AG04450 (cell line): Measurements from ENCODE around the gene CFAP58. TPM values are rescaled to one million over a fixed set of nuclear protein-coding genes. Genes with fewer than 3 reads are reported as not detected.

Source experiments
- CTCF ChIA-PET: fragments of 300-600, 350-600 bp; formaldehyde crosslinking; extraction: SDS; loops from one replicate; lab custom pipeline; 2022; ENCODE audit warnings: antibody characterized with exemption, inconsistent platforms; lab: Charles Lee
- POLR2A ChIA-PET: fragments of 350-600 bp; formaldehyde crosslinking; extraction: SDS; loops from one replicate; lab custom pipeline; 2021; ENCODE audit warnings: antibody characterized with exemption, inconsistent platforms; lab: Yijun Ruan, JAX
- DNase-seq: peaks from one replicate; pipeline ENCODE4 v3.0.0-alpha.2; 2011; ENCODE audit warnings: low read depth, low spot score
- H3K27ac ChIP-seq: one replicate; pipeline ENCODE4 v1.5.1; 2012; ENCODE audit warnings: low read depth, low read length, control low read depth
- H3K27me3 ChIP-seq: one replicate; pipeline ENCODE4 v1.6.0; 2012; ENCODE audit warnings: low read length; ENCODE audit not compliant: control insufficient read depth, insufficient read depth
- H3K4me3 ChIP-seq: 2 replicates; pipeline ENCODE4 v1.5.1; 2011; ENCODE audit warnings: mild to moderate bottlenecking, low read depth, low read length, control low read depth
- H3K9me3 ChIP-seq: 2 replicates; pipeline ENCODE4 v1.5.1; 2012; ENCODE audit warnings: low read length; ENCODE audit not compliant: control insufficient read depth, insufficient read depth
- CTCF ChIP-seq: IDR thresholded peaks from 2 replicates; pipeline ENCODE4 v1.5.1; 2011; ENCODE audit warnings: low read depth, low read length, control low read depth, inconsistent platforms
- polyA plus RNA-seq: library from polyadenylated mRNA; depleted of rRNA; stranded (reverse); fragments of >200 nt; gene quantifications from 2 replicates; pipeline ENCODE4 v1.2.3, GENCODE V29; 2011

CFAP58 gene
- polyA plus RNA-seq, 1 experiment = 0.51 TPM

- ChIA-PET CTCF (no interaction called here), POLR2A (no interaction called here)
- Histone ChIP-seq H3K27ac (no peak overlapping the region), H3K27me3 (no peaks in the 10 kb centered on the region), H3K9me3 (no peaks in the 10 kb centered on the region), H3K4me3 (no peak overlapping the region)
- DNase-seq = no peak
- no peak for TF ChIP-seq CTCF
Measured at GRCh38 chr10:104359811-104360210, 6.2 kb downstream of the CFAP58 start.

DNA sequence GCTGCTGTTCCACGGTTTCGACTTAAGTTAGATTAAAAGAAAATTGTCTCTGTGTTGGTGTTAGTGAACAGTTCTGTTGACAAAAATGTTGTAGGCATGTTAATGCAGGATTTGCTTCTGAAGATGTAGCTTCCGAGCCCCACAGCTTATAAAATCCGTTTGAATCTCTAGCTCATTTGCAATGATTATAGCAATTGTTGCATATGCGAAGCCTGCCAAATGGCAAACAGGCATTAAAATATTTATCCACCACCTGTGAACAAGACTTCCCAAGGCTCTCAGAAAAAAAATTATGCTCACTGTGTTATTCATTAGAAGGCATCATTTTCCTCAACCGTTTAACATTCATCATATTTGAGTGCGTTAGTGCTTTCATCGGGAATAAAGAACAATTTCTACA, 14.3 kb downstream of the CFAP58 start:
- CTCF ChIA-PET = interaction anchor here (1.8 to 2.9 kb wide), 2 partner anchors 14 to 76 kb away, joined by 5 to 17 read pairs; partner anchors contain the start of gene CFAP58
- no peak for TF ChIP-seq CTCF
- Histone ChIP-seq H3K4me3 (no peak overlapping the region), H3K27me3 (peaks cover 3% of the 10 kb centered on the region), H3K27ac (no peak overlapping the region), H3K9me3 (no peaks in the 10 kb centered on the region)
- POLR2A ChIA-PET = no interaction called here
- DNase-seq = no peak

GRCh38 chr10:104368381-104368780, 14.7 kb downstream of the CFAP58 start:
- ChIA-PET POLR2A (no interaction called here), CTCF (interaction anchor here (0.6 to 2.9 kb wide), 3 partner anchors 15 to 111 kb away, joined by 3 to 17 read pairs (median 5); partner anchors contain the start of gene CFAP58)
- Histone ChIP-seq H3K27ac (no peak overlapping the region), H3K27me3 (peaks cover 3% of the 10 kb centered on the region), H3K9me3 (no peaks in the 10 kb centered on the region), H3K4me3 (no peak overlapping the region)
- TF ChIP-seq CTCF = no peak
- DNase-seq = no peak

DNA sequence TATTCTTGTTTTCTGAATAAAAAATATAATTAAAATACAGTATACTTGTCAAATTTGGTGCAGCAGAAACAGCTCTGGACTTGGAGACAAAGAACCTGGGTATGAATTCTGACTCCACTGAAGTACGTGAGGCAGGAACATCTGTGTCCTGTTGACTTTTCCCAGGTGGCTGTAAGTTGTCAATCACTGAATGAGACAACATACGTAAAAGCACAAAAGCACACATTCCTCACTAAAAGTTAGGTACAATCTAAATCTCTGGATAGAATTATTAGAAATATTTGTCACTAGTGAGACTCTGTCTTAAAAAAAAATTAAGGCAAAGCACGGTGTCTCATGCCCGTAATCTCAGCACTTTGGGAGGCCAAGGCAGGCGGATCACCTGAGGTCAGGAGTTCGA, 18.1 kb downstream of the CFAP58 start:
- H3K9me3 ChIP-seq = no peaks in the 10 kb centered on the region
- DNase-seq = no peak
- ChIA-PET POLR2A (no interaction called here), CTCF (interaction anchor here (1.4 kb wide), 1 partner anchor 80 kb away, joined by 3 read pairs; no protein-coding TSS in a partner anchor)
- no peak overlapping the region for H3K4me3 ChIP-seq
- no peak for TF ChIP-seq CTCF
- H3K27ac ChIP-seq = no peak overlapping the region
- H3K27me3 ChIP-seq = peaks cover 3% of the 10 kb centered on the region

GRCh38 chr10:104374591-104374990, 21.0 kb downstream of the CFAP58 start:
- no peak for DNase-seq
- POLR2A ChIA-PET = no interaction called here
- CTCF ChIA-PET = interaction anchor here (1.4 to 2.8 kb wide), 3 partner anchors 21 to 83 kb away, joined by 6 to 15 read pairs (median 9); partner anchors contain the start of gene CFAP58

More at GRCh38 chr10:104374591-104374990, 21.0 kb downstream of the CFAP58 start:
- Histone ChIP-seq H3K27me3 (no peaks in the 10 kb centered on the region), H3K9me3 (no peaks in the 10 kb centered on the region), H3K4me3 (no peak overlapping the region), H3K27ac (no peak overlapping the region)
- no peak for TF ChIP-seq CTCF
